Peyer's patch (tissue), 4 donors: ENCODE data around the gene SLC6A6.

ENCODE experiments used
- POLR2A ChIP-seq, 2 donors: fragments of 450-650 bp; IDR thresholded peaks; one replicate each; pipeline ENCODE4 v1.5.1; 2017; ENCODE audit warnings: antibody characterized with exemption in 2 of 2, mild to moderate bottlenecking in 2 of 2, moderate library complexity in 2 of 2
- TF ChIP-seq, protein P1 (sequence below), 6 experiments: fragments of 450-650 bp in 4 of 6; fragments of 200-600 bp in 2 of 6; sonication (generic) in 1 of 6; IDR thresholded peaks; one replicate each; pipeline ENCODE4 v1.5.1; 2017 to 2019; ENCODE audit warnings: antibody characterized with exemption in 6 of 6, mild to moderate bottlenecking in 3 of 6, moderate library complexity in 1 of 6

DNA sequence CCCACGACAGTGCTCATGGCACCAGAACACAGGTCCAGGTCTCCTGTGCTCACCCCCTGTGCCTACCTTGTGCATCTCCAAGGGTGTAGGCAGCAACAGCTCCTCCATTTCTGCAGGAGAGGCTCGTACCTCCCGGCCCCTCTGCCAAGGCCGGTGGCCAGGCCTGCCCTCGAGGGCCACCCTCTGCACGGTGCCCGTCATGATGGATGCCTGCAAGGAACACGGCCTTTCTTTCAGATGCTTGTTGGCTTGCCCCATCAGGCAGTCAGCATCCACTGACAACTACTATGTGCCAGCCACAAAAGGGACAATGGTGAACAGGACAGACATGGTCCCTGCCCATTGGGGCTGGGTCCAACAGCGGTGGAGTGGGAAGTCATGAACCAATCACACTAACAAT is 93.9 kb downstream of the SLC6A6 start:
- TF ChIP-seq, protein P1, sequence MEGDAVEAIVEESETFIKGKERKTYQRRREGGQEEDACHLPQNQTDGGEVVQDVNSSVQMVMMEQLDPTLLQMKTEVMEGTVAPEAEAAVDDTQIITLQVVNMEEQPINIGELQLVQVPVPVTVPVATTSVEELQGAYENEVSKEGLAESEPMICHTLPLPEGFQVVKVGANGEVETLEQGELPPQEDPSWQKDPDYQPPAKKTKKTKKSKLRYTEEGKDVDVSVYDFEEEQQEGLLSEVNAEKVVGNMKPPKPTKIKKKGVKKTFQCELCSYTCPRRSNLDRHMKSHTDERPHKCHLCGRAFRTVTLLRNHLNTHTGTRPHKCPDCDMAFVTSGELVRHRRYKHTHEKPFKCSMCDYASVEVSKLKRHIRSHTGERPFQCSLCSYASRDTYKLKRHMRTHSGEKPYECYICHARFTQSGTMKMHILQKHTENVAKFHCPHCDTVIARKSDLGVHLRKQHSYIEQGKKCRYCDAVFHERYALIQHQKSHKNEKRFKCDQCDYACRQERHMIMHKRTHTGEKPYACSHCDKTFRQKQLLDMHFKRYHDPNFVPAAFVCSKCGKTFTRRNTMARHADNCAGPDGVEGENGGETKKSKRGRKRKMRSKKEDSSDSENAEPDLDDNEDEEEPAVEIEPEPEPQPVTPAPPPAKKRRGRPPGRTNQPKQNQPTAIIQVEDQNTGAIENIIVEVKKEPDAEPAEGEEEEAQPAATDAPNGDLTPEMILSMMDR (IDR thresholded peaks at IDR 0.05), result no peak
- no peak for TF ChIP-seq POLR2A (IDR thresholded peaks at IDR 0.05)
